Transverse colon (tissue), 4 donors: ENCODE measurements around the gene TMEM158. TPM values are rescaled to one million over a fixed set of nuclear protein-coding genes. Genes with fewer than 3 reads are reported as not detected.

Experiments
- DNase-seq: peaks from one replicate; pipeline ENCODE4 v3.0.0-alpha.2; 2019
- H3K27ac ChIP-seq, 4 donors: fragments of 200-600 bp; sonication (generic); 2 replicates each; pipeline ENCODE4 v1.5.1; 2016 to 2018; ENCODE audit warnings: inconsistent platforms in 4 of 4
- H3K27me3 ChIP-seq: fragments of 200-600 bp; sonication (generic); 2 replicates; pipeline ENCODE4 v1.5.1; 2017; ENCODE audit warnings: inconsistent platforms
- H3K36me3 ChIP-seq, 4 donors: fragments of 200-600 bp; sonication (generic); 2 replicates each; pipeline ENCODE4 v1.5.1; 2017 to 2019; ENCODE audit warnings: inconsistent platforms in 4 of 4
- H3K4me1 ChIP-seq, 4 donors: fragments of 200-600 bp; sonication (generic); 2 replicates each; pipeline ENCODE4 v1.5.1; 2017 to 2020; ENCODE audit warnings: inconsistent platforms in 4 of 4
- H3K4me3 ChIP-seq, 4 donors: fragments of 200-600 bp; sonication (generic); 1 replicate in 1 of 4; 2 replicates in 3 of 4; pipeline versions ENCODE4 v1.5.1 to v1.6.1; 2017 to 2019; ENCODE audit warnings: inconsistent platforms in 4 of 4
- H3K9me3 ChIP-seq, 2 donors: fragments of 200-600 bp; sonication (generic); 2 replicates each; pipeline ENCODE4 v1.5.1; 2017 to 2019; ENCODE audit warnings: inconsistent platforms in 2 of 2
- CTCF ChIP-seq, 5 experiments: fragments of 200-600 bp in 3 of 5; fragments of 450-650 bp in 2 of 5; sonication (generic) in 3 of 5; IDR thresholded peaks; 1 replicate in 2 of 5; 2 replicates in 3 of 5; pipeline ENCODE4 v1.5.1; 2016 to 2017; ENCODE audit warnings: antibody characterized with exemption in 5 of 5, inconsistent platforms in 3 of 5, mild to moderate bottlenecking in 2 of 5, moderate library complexity in 1 of 5
- EP300 ChIP-seq: sonication (generic); formaldehyde crosslinking; IDR thresholded peaks from one replicate; pipeline ENCODE4 v1.6.1; 2017; ENCODE audit warnings: antibody characterized with exemption, low read depth
- POLR2A ChIP-seq: fragments of 450-650 bp; IDR thresholded peaks from one replicate; pipeline ENCODE4 v1.6.1; 2016; ENCODE audit warnings: antibody characterized with exemption, mild to moderate bottlenecking, moderate library complexity
- POLR2AphosphoS5 ChIP-seq, 3 donors: sonication (generic); formaldehyde crosslinking; IDR thresholded peaks; one replicate each; pipeline ENCODE4 v1.6.1; 2016; ENCODE audit warnings: antibody characterized with exemption in 3 of 3
- WGBS, 2 donors: methylation state at CpG; one replicate each; pipeline ENCODE4 v1.1.5; 2018; ENCODE audit warnings: low coverage in 1 of 2; 5-methylcytosine and 5-hydroxymethylcytosine counted together
- in situ Hi-C, 4 donors: fragments of 200-750 bp; cut with MboI; loops; one replicate each; pipeline versions ENCODE4 v1.15.0 to v1.15.1; 2017; ENCODE audit warnings: low sequenced_read_pairs in 3 of 4, low pct_ligation_motif_present in 1 of 4, low pct_unique_long_range_greater_than_20kb in 1 of 4
- intact Hi-C: fragments of 100-400 bp; cut with DNase I; formaldehyde crosslinking; loops from one replicate; pipeline ENCODE4 v1.15.1; 2023; ENCODE audit warnings: low total_unique reads
- total RNA-seq, 4 donors: library from RNA; depleted of rRNA; stranded (reverse); fragments of >200 nt; gene quantifications; one replicate each; pipeline ENCODE4 v1.1.0, GENCODE V29; 2016

Gene TMEM158
- total RNA-seq, 4 donors from 2014 or later = 0.82 to 23.9 (median 1.7) TPM; not detected in 1

- 78% methylated on average over 7 of the region's 7 CpGs; no CpG with 5 or more reads in 1 of the 2 donors for WGBS, 2 donors
- Histone ChIP-seq H3K27me3 (no peaks in the 10 kb centered on the region), H3K36me3 (no peaks in the 10 kb centered on the region), H3K9me3 (no peaks in the 10 kb centered on the region), H3K4me1 (peaks cover 13 to 45% (median 29%) of the 10 kb centered on the region in 4 donors), H3K4me3 (no peak overlapping the region), H3K27ac (peak overlapping the region; percentile 78 to 84 (median 79))
- no peak for TF ChIP-seq CTCF (IDR thresholded peaks at IDR 0.05)
- TF ChIP-seq POLR2A = no peak
- no peak for TF ChIP-seq POLR2AphosphoS5 (IDR thresholded peaks at IDR 0.05)
- in situ Hi-C loops (no loop called here), intact Hi-C loops (no loop called here)
- DNase-seq = no peak
Observed at GRCh38 chr3:45183872-45184262, 42.2 kb downstream of the TMEM158 start.

GRCh38 chr3:45182915-45183871 is 42.9 kb downstream of the TMEM158 start:
- no peaks in the 10 kb centered on the region for H3K27me3 ChIP-seq
- H3K4me1 ChIP-seq = peaks cover 13 to 50% (median 35%) of the 10 kb centered on the region in 4 donors
- H3K4me3 ChIP-seq = no peak overlapping the region
- 20 to 40% methylated on average over 1 to 7 of the region's 7 CpGs for WGBS, 2 donors
- in situ Hi-C loops (no loop called here), intact Hi-C loops (no loop called here)
- peak overlapping the region; percentile 78 to 84 (median 79) for H3K27ac ChIP-seq
- H3K9me3 ChIP-seq = no peaks in the 10 kb centered on the region
- no peaks in the 10 kb centered on the region for H3K36me3 ChIP-seq
- no peak for TF ChIP-seq POLR2A
- TF ChIP-seq POLR2AphosphoS5 (IDR thresholded peaks at IDR 0.05) = peak; percentile 61 to 70 (median 66)
- TF ChIP-seq CTCF (IDR thresholded peaks at IDR 0.05) = no peak
- DNase-seq = peak; percentile 80

GRCh38 chr3:45181496-45181895 is 44.6 kb downstream of the TMEM158 start:
- in situ Hi-C loops (no loop called here), intact Hi-C loops (no loop called here)
- no peak for DNase-seq
- Histone ChIP-seq H3K9me3 (no peaks in the 10 kb centered on the region), H3K27me3 (no peaks in the 10 kb centered on the region), H3K4me1 (peaks cover 13 to 52% (median 36%) of the 10 kb centered on the region in 4 donors), H3K27ac (peak overlapping the region in 3 of 4 donors; percentile 1 to 78 (median 38)), H3K4me3 (no peak overlapping the region), H3K36me3 (no peaks in the 10 kb centered on the region)
- WGBS, 2 donors = 22 to 54% methylated on average over 3 to 5 of the region's 5 CpGs
- TF ChIP-seq POLR2AphosphoS5 (IDR thresholded peaks at IDR 0.05) = no peak
- no peak for TF ChIP-seq POLR2A
- TF ChIP-seq CTCF (IDR thresholded peaks at IDR 0.05) = no peak

GRCh38 chr3:45180899-45181298 is 45.2 kb downstream of the TMEM158 start:
- H3K27ac ChIP-seq = peak overlapping the region in 1 of 4 donors; percentile 78
- H3K27me3 ChIP-seq = no peaks in the 10 kb centered on the region
- no peak overlapping the region for H3K4me3 ChIP-seq
- intact Hi-C loops (no loop called here), in situ Hi-C loops (no loop called here)
- no peaks in the 10 kb centered on the region for H3K9me3 ChIP-seq
- H3K4me1 ChIP-seq = peaks cover 13 to 52% (median 36%) of the 10 kb centered on the region in 4 donors
- 0 to 74% methylated on average over 1 to 7 of the region's 7 CpGs for WGBS, 2 donors
- DNase-seq = no peak
- TF ChIP-seq CTCF (IDR thresholded peaks at IDR 0.05) (no peak), EP300 (no peak), POLR2AphosphoS5 (IDR thresholded peaks at IDR 0.05) (no peak), POLR2A (no peak)
- no peaks in the 10 kb centered on the region for H3K36me3 ChIP-seq
